GM12878 (cell line): ENCODE data around the gene TRIM39. TPM values are rescaled to one million over a fixed set of nuclear protein-coding genes. Genes with fewer than 3 reads are reported as not detected.

Experiments
- ATF7 ChIP-seq: fragments of 450-650 bp; IDR thresholded peaks from 2 replicates; pipeline ENCODE4 v1.6.1; 2016; ENCODE audit warnings: low read depth, mild to moderate bottlenecking
- CBFB ChIP-seq: IDR thresholded peaks from 2 replicates; pipeline ENCODE4 v1.6.1; 2016; ENCODE audit warnings: antibody characterized with exemption, low read depth
- E4F1 ChIP-seq: fragments of 450-650 bp; IDR thresholded peaks from 2 replicates; pipeline ENCODE4 v1.6.1; 2018; ENCODE audit warnings: borderline replicate concordance, mild to moderate bottlenecking; ENCODE audit not compliant: partially characterized antibody
- FOXK2 ChIP-seq: fragments of 450-650 bp; IDR thresholded peaks from 2 replicates; pipeline ENCODE4 v1.6.1; 2017; ENCODE audit warnings: mild to moderate bottlenecking, moderate library complexity
- HDAC6 ChIP-seq: fragments of 200-600 bp; sonication (generic); IDR thresholded peaks from one replicate; pipeline ENCODE4 v1.8.0; 2017; ENCODE audit warnings: antibody characterized with exemption; ENCODE audit not compliant: unreplicated experiment
- IRF4 ChIP-seq: IDR thresholded peaks from 2 replicates; pipeline ENCODE4 v1.6.1; 2011; ENCODE audit warnings: low read depth, low read length
- KLF5 ChIP-seq: fragments of 450-650 bp; IDR thresholded peaks from 2 replicates; pipeline ENCODE4 v1.6.1; 2014; ENCODE audit warnings: mild to moderate bottlenecking; ENCODE audit not compliant: partially characterized antibody
- MEF2B ChIP-seq: fragments of 450-650 bp; IDR thresholded peaks from 2 replicates; pipeline ENCODE4 v1.6.1; 2018; ENCODE audit warnings: mild to moderate bottlenecking, moderate library complexity; ENCODE audit not compliant: partially characterized antibody, poor library complexity, severe bottlenecking
- NFYA ChIP-seq: IDR thresholded peaks from 2 replicates; pipeline ENCODE4 v1.6.1; 2011; ENCODE audit warnings: low read depth, mild to moderate bottlenecking, low read length, improper control_type of control experiment, borderline replicate concordance
- PKNOX1 ChIP-seq: fragments of 450-650 bp; IDR thresholded peaks from 2 replicates; pipeline ENCODE4 v1.6.1; 2016; ENCODE audit warnings: mild to moderate bottlenecking
- RAD21 ChIP-seq: IDR thresholded peaks from 2 replicates; pipeline ENCODE4 v1.6.1; 2011; ENCODE audit warnings: mild to moderate bottlenecking, low read depth, low read length, moderate library complexity; ENCODE audit not compliant: insufficient read depth
- RB1 ChIP-seq: fragments of 450-650 bp; formaldehyde crosslinking; IDR thresholded peaks from 2 replicates; pipeline ENCODE4 v1.6.1; 2017; ENCODE audit warnings: mild to moderate bottlenecking, borderline replicate concordance
- SMC3 ChIP-seq: IDR thresholded peaks from 2 replicates; pipeline ENCODE4 v1.6.1; 2011; ENCODE audit warnings: low read length, improper control_type of control experiment, borderline replicate concordance
- SUPT20H ChIP-seq: IDR thresholded peaks from 2 replicates; pipeline ENCODE4 v1.6.1; 2011; ENCODE audit warnings: low read depth, mild to moderate bottlenecking, low read length, moderate library complexity, borderline replicate concordance; ENCODE audit not compliant: control insufficient read depth
- ZBED1 ChIP-seq: IDR thresholded peaks from 2 replicates; pipeline ENCODE4 v1.6.1; 2016; ENCODE audit warnings: borderline replicate concordance
- ZNF207 ChIP-seq: fragments of 450-650 bp; IDR thresholded peaks from 2 replicates; pipeline ENCODE4 v1.6.1; 2014; ENCODE audit warnings: antibody characterized with exemption, mild to moderate bottlenecking, borderline replicate concordance
- ZNF274 ChIP-seq: IDR thresholded peaks from one replicate; pipeline ENCODE4 v1.8.0; 2011; ENCODE audit not compliant: insufficient read length, insufficient read depth
- ZNF592 ChIP-seq: fragments of 450-650 bp; IDR thresholded peaks from 2 replicates; pipeline ENCODE4 v1.6.1; 2017; ENCODE audit warnings: mild to moderate bottlenecking, moderate library complexity
- polyA plus RNA-seq, 11 experiments: library from polyadenylated mRNA; depleted of rRNA in 4 of 11; unstranded in 6 of 11; stranded (reverse) in 5 of 11; fragments of >200 nt; fragmentation: Nextera tagmentation in 4 of 11; fragmentation: Illumina TruSeq in 1 of 11; extraction: Ambion mirVana in 4 of 11; extraction: Trizol in 1 of 11; gene quantifications; 1 replicate in 1 of 11; 2 replicates in 10 of 11; pipeline versions ENCODE4 v1.2.1 to v1.2.3, GENCODE V29; 2011 to 2016; ENCODE audit warnings: inconsistent platforms in 2 of 11, missing spikeins in 2 of 11, low read depth in 1 of 11
- total RNA-seq, 4 experiments: library from RNA; depleted of rRNA in 3 of 4; stranded (reverse); fragments of >200 nt in 3 of 4; fragmentation: Illumina TruSeq in 1 of 4; extraction: Trizol in 1 of 4; gene quantifications; 2 replicates each; pipeline versions ENCODE4 v1.2.1 to v1.2.3, GENCODE V29; 2013 to 2021
- TF ChIP-seq, protein P1 (sequence below): IDR thresholded peaks from 2 replicates; pipeline ENCODE4 v1.6.1; 2011; ENCODE audit warnings: low read depth, low read length, improper control_type of control experiment, borderline replicate concordance
- TF ChIP-seq, protein P2 (sequence below): IDR thresholded peaks from 2 replicates; pipeline ENCODE4 v1.6.1; 2011; ENCODE audit warnings: mild to moderate bottlenecking, low read depth, low read length, moderate library complexity; ENCODE audit not compliant: insufficient replicate concordance

TRIM39 gene
- total and polyA plus RNA-seq, 10 of the 15 experiments (the other 5 are each of a cell fraction or from before 2014, with no cell fraction given) = 3.0 to 11.9 (median 8.8) TPM

GRCh38 chr6:30326526-30327231, at the start of gene TRIM39 (continued):
- TF ChIP-seq ZNF592 (peak; percentile 76; the same call in 1 of the 2 replicates), SUPT20H (no peak), FOXK2 (0 out of 2 replicates have a peak, but pooled peaks have one; percentile 9), KLF5 (no peak), PKNOX1 (no peak), ZBED1 (no peak), ZNF274 (no peak), E4F1 (no peak), NFYA (no peak), RB1 (peak; percentile 93; the same call in 1 of the 2 replicates), MEF2B (no peak), HDAC6 (no peak), RAD21 (no peak), ATF7 (no peak; the same call in 1 of the 2 replicates), ZNF207 (peak; percentile 41; the same call in 1 of the 2 replicates), IRF4 (no peak), CBFB (no peak), SMC3 (no peak)
- TF ChIP-seq, protein P1, sequence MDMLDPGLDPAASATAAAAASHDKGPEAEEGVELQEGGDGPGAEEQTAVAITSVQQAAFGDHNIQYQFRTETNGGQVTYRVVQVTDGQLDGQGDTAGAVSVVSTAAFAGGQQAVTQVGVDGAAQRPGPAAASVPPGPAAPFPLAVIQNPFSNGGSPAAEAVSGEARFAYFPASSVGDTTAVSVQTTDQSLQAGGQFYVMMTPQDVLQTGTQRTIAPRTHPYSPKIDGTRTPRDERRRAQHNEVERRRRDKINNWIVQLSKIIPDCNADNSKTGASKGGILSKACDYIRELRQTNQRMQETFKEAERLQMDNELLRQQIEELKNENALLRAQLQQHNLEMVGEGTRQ = no peak
- TF ChIP-seq, protein P2, sequence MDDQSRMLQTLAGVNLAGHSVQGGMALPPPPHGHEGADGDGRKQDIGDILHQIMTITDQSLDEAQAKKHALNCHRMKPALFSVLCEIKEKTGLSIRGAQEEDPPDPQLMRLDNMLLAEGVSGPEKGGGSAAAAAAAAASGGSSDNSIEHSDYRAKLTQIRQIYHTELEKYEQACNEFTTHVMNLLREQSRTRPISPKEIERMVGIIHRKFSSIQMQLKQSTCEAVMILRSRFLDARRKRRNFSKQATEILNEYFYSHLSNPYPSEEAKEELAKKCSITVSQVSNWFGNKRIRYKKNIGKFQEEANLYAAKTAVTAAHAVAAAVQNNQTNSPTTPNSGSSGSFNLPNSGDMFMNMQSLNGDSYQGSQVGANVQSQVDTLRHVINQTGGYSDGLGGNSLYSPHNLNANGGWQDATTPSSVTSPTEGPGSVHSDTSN = no peak
